Memory B cell (primary cell): ENCODE data around the gene CALHM5.

Source experiments
- ATAC-seq: fragments of 150-1000 bp; cut with Tn5 transposase; 2 replicates; pipeline ENCODE4 v1.10.0; 2021; ENCODE audit warnings: low read depth, mild to moderate bottlenecking, moderate library complexity
- DNase-seq, 2 donors: peaks; one replicate each; pipeline ENCODE4 v3.0.0; 2022; ENCODE audit warnings: low spot score in 2 of 2
- H3K27ac Mint-ChIP-seq: one replicate; pipeline ENCODE4 v1.8.0; 2022; ENCODE audit warnings: mild to moderate bottlenecking, moderate library complexity, mixed read lengths
- H3K27me3 Mint-ChIP-seq: one replicate; pipeline ENCODE4 v1.8.0; 2022; ENCODE audit warnings: mixed read lengths
- H3K36me3 Mint-ChIP-seq: one replicate; pipeline ENCODE4 v1.8.0; 2022; ENCODE audit warnings: mild to moderate bottlenecking, mixed read lengths
- H3K4me1 Mint-ChIP-seq: one replicate; pipeline ENCODE4 v1.8.0; 2022; ENCODE audit warnings: mixed read lengths
- H3K4me3 Mint-ChIP-seq: one replicate; pipeline ENCODE4 v1.8.0; 2022; ENCODE audit warnings: mild to moderate bottlenecking, moderate library complexity, mixed read lengths
- H3K9me3 Mint-ChIP-seq: one replicate; pipeline ENCODE4 v1.8.0; 2022; ENCODE audit warnings: mixed read lengths

CALHM5 gene

GRCh38 chr6:116518621-116519368 is 7.4 kb downstream of the CALHM5 start:
- no peaks in the 10 kb centered on the region for H3K27me3 Mint-ChIP-seq
- ATAC-seq = no peak
- no peaks in the 10 kb centered on the region for H3K9me3 Mint-ChIP-seq
- H3K4me3 Mint-ChIP-seq = no peak overlapping the region
- H3K27ac Mint-ChIP-seq = no peak overlapping the region
- H3K4me1 Mint-ChIP-seq = peaks cover 3% of the 10 kb centered on the region
- no peak for DNase-seq
- H3K36me3 Mint-ChIP-seq = no peaks in the 10 kb centered on the region

GRCh38 chr6:116522896-116523295 is 11.5 kb downstream of the CALHM5 start:
- H3K27me3 Mint-ChIP-seq = no peaks in the 10 kb centered on the region
- H3K27ac Mint-ChIP-seq = no peak overlapping the region
- no peaks in the 10 kb centered on the region for H3K9me3 Mint-ChIP-seq
- no peak for ATAC-seq
- H3K4me3 Mint-ChIP-seq = no peak overlapping the region
- no peaks in the 10 kb centered on the region for H3K36me3 Mint-ChIP-seq
- no peak for DNase-seq
- H3K4me1 Mint-ChIP-seq = no peaks in the 10 kb centered on the region

- Mint-ChIP-seq H3K27me3 (no peaks in the 10 kb centered on the region), H3K36me3 (no peaks in the 10 kb centered on the region), H3K27ac (no peak overlapping the region), H3K9me3 (no peaks in the 10 kb centered on the region), H3K4me3 (no peak overlapping the region), H3K4me1 (no peaks in the 10 kb centered on the region)
- no peak for DNase-seq
- no peak for ATAC-seq
Observed at GRCh38 chr6:116524236-116524635, 12.8 kb downstream of the CALHM5 start.

GRCh38 chr6:116528133-116528532 is 16.7 kb downstream of the CALHM5 start:
- Mint-ChIP-seq H3K36me3 (no peaks in the 10 kb centered on the region), H3K9me3 (no peaks in the 10 kb centered on the region), H3K4me1 (peaks cover 7% of the 10 kb centered on the region), H3K4me3 (no peak overlapping the region), H3K27ac (no peak overlapping the region), H3K27me3 (no peaks in the 10 kb centered on the region)
- DNase-seq (no peak), ATAC-seq (no peak)

- H3K4me1 Mint-ChIP-seq = peaks cover 7% of the 10 kb centered on the region
- no peak for ATAC-seq
- no peak overlapping the region for H3K27ac Mint-ChIP-seq
- H3K9me3 Mint-ChIP-seq = no peaks in the 10 kb centered on the region
- H3K27me3 Mint-ChIP-seq = no peaks in the 10 kb centered on the region
- no peaks in the 10 kb centered on the region for H3K36me3 Mint-ChIP-seq
- DNase-seq = no peak
- H3K4me3 Mint-ChIP-seq = no peak overlapping the region
Observed at GRCh38 chr6:116528780-116529179, 17.3 kb downstream of the CALHM5 start.

- no peaks in the 10 kb centered on the region for H3K9me3 Mint-ChIP-seq
- H3K36me3 Mint-ChIP-seq = no peaks in the 10 kb centered on the region
- H3K4me1 Mint-ChIP-seq = peaks cover 7% of the 10 kb centered on the region
- H3K4me3 Mint-ChIP-seq = no peak overlapping the region
- H3K27me3 Mint-ChIP-seq = no peaks in the 10 kb centered on the region
- no peak overlapping the region for H3K27ac Mint-ChIP-seq
- DNase-seq = no peak
- ATAC-seq = no peak
Observed at GRCh38 chr6:116529466-116530290, 18.2 kb downstream of the CALHM5 start.

GRCh38 chr6:116530436-116530835 is 19.0 kb downstream of the CALHM5 start:
- DNase-seq = no peak
- ATAC-seq = no peak
- H3K9me3 Mint-ChIP-seq = no peaks in the 10 kb centered on the region
- H3K36me3 Mint-ChIP-seq = no peaks in the 10 kb centered on the region
- H3K27me3 Mint-ChIP-seq = no peaks in the 10 kb centered on the region
- H3K27ac Mint-ChIP-seq = no peak overlapping the region
- H3K4me3 Mint-ChIP-seq = no peak overlapping the region
- H3K4me1 Mint-ChIP-seq = peaks cover 7% of the 10 kb centered on the region

GRCh38 chr6:116531675-116532570 is 20.5 kb downstream of the CALHM5 start:
- peak; percentile 93 for ATAC-seq
- H3K4me1 Mint-ChIP-seq = peaks cover 9% of the 10 kb centered on the region
- H3K36me3 Mint-ChIP-seq = no peaks in the 10 kb centered on the region
- H3K27me3 Mint-ChIP-seq = no peaks in the 10 kb centered on the region
- peak; percentile 67 to 71 for DNase-seq
- no peaks in the 10 kb centered on the region for H3K9me3 Mint-ChIP-seq
- H3K4me3 Mint-ChIP-seq = no peak overlapping the region
- H3K27ac Mint-ChIP-seq = no peak overlapping the region

- peaks cover 9% of the 10 kb centered on the region for H3K4me1 Mint-ChIP-seq
- DNase-seq (no peak), ATAC-seq (no peak)
- no peak overlapping the region for H3K4me3 Mint-ChIP-seq
- no peak overlapping the region for H3K27ac Mint-ChIP-seq
- H3K36me3 Mint-ChIP-seq = no peaks in the 10 kb centered on the region
- no peaks in the 10 kb centered on the region for H3K9me3 Mint-ChIP-seq
- no peaks in the 10 kb centered on the region for H3K27me3 Mint-ChIP-seq
Observed at GRCh38 chr6:116533233-116533957, 22.0 kb downstream of the CALHM5 start.

- Mint-ChIP-seq H3K36me3 (no peaks in the 10 kb centered on the region), H3K4me1 (peaks cover 9% of the 10 kb centered on the region), H3K9me3 (no peaks in the 10 kb centered on the region), H3K4me3 (no peak overlapping the region), H3K27ac (no peak overlapping the region), H3K27me3 (peaks cover 1% of the 10 kb centered on the region)
- ATAC-seq = no peak
- no peak for DNase-seq
Observed at GRCh38 chr6:116535109-116535508, 23.7 kb downstream of the CALHM5 start.

- no peaks in the 10 kb centered on the region for H3K36me3 Mint-ChIP-seq
- DNase-seq (peak; percentile 41 to 55), ATAC-seq (peak; percentile 48)
- H3K4me1 Mint-ChIP-seq = peaks cover 3% of the 10 kb centered on the region
- no peak overlapping the region for H3K4me3 Mint-ChIP-seq
- H3K27me3 Mint-ChIP-seq = peaks cover 4% of the 10 kb centered on the region
- H3K27ac Mint-ChIP-seq = no peak overlapping the region
- H3K9me3 Mint-ChIP-seq = no peaks in the 10 kb centered on the region
Observed at GRCh38 chr6:116536216-116536621, 24.8 kb downstream of the CALHM5 start.

GRCh38 chr6:116542426-116542825 is 31.0 kb downstream of the CALHM5 start:
- H3K4me3 Mint-ChIP-seq = no peak overlapping the region
- H3K4me1 Mint-ChIP-seq = no peaks in the 10 kb centered on the region
- no peaks in the 10 kb centered on the region for H3K9me3 Mint-ChIP-seq
- H3K27ac Mint-ChIP-seq = no peak overlapping the region
- no peak for ATAC-seq
- DNase-seq = no peak
- H3K36me3 Mint-ChIP-seq = no peaks in the 10 kb centered on the region
- peaks cover 7% of the 10 kb centered on the region for H3K27me3 Mint-ChIP-seq

- H3K9me3 Mint-ChIP-seq = no peaks in the 10 kb centered on the region
- ATAC-seq (no peak), DNase-seq (no peak)
- H3K4me3 Mint-ChIP-seq = no peak overlapping the region
- no peak overlapping the region for H3K27ac Mint-ChIP-seq
- H3K36me3 Mint-ChIP-seq = no peaks in the 10 kb centered on the region
- H3K4me1 Mint-ChIP-seq = no peaks in the 10 kb centered on the region
- H3K27me3 Mint-ChIP-seq = peaks cover 7% of the 10 kb centered on the region
Observed at GRCh38 chr6:116543149-116543548, 31.7 kb downstream of the CALHM5 start.
